Measurements from ENCODE around the gene KPTN. TPM values are rescaled to one million over a fixed set of nuclear protein-coding genes. Genes with fewer than 3 reads are reported as not detected.

Gene KPTN
- total and polyA plus RNA-seq, 2 of the 8 experiments (the other 6 are each of a cell fraction or from before 2014, with no cell fraction given), result 23.6 to 31.3 TPM

- TF ChIP-seq CHD7 (IDR thresholded peaks at IDR 0.05; ENCODE audit: insufficient replicate concordance, low read length), result no peak
- TF ChIP-seq CTBP2 (IDR thresholded peaks at IDR 0.05; ENCODE audit: borderline replicate concordance, insufficient read depth, insufficient read length, low read length), result no peak
- no peak for TF ChIP-seq GTF2F1 (IDR thresholded peaks at IDR 0.05; ENCODE audit: borderline replicate concordance, low read depth, low read length)
- no peak for TF ChIP-seq BRCA1 (IDR thresholded peaks at IDR 0.05; ENCODE audit: low read depth, low read length)
- no peak for TF ChIP-seq HDAC2 (IDR thresholded peaks at IDR 0.05; ENCODE audit: borderline replicate concordance in 1 of 2, low read depth in 2 of 2, low read length in 2 of 2)
- no peak for TF ChIP-seq ATF2 (IDR thresholded peaks at IDR 0.05; ENCODE audit: low read length)
- no peak for TF ChIP-seq POU5F1 (IDR thresholded peaks at IDR 0.05; ENCODE audit: low read depth, low read length)
These were observed 19.3 kb upstream of the KPTN start (continued) for GRCh38 chr19:47503130-47503825.

Data from H1 (cell line).